Measurements from ENCODE around the gene CLK2. TPM values are rescaled to one million over a fixed set of nuclear protein-coding genes. Genes with fewer than 3 reads are reported as not detected.

CLK2 gene
- total RNA-seq, 4 donors from 2014 or later: 31.9 to 92.9 (median 51.5) TPM

GRCh38 chr1:155300553-155301329 lies 27.4 kb upstream of the CLK2 start:
- in situ Hi-C loops (cut with MboI; ENCODE audit: low pct_ligation_motif_present in 1 of 4, low pct_unique_long_range_greater_than_20kb in 1 of 4, low sequenced_read_pairs in 3 of 4): no loop called here
- intact Hi-C loops (cut with DNase I; ENCODE audit: low total_unique reads): no loop called here
- no peaks in the 10 kb centered on the region for H3K36me3 ChIP-seq
- H3K9me3 ChIP-seq: no peaks in the 10 kb centered on the region
- no peak overlapping the region for H3K27ac ChIP-seq
- TF ChIP-seq EP300 (IDR thresholded peaks at IDR 0.05; ENCODE audit: low read depth) (no peak), CTCF (IDR thresholded peaks at IDR 0.05) (peak in 1 of 5 experiments; percentile 14)
- DNase-seq: peak; percentile 43
- peaks cover 0 to 10% (median 3%) of the 10 kb centered on the region in 4 donors for H3K4me1 ChIP-seq
- H3K27me3 ChIP-seq: peaks cover 12% of the 10 kb centered on the region
- WGBS, 2 donors (ENCODE audit: low coverage in 1 of 2): 77 to 79% methylated on average over 5 to 9 of the region's 9 CpGs
- no peak overlapping the region for H3K4me3 ChIP-seq

DNA sequence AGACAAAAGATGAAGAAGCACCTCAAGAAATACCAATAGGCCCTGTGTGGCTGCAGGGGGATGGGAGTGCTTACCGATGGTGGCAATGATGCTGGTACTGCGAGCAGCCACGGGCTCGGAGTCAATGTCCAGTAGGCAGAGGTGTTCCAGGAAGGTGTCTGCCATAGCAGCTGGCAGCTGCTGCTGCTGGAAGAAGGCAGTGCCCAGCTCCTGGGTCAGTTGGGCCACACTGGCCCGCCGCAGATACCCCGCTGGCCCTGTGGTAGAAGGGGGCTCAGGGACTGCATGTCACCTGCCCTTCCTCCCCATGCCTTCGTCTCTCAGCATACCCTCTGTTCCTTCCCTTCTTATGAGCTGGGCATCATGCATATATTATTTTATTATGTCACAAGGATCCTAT lies 26.7 kb upstream of the CLK2 start:
- no peak overlapping the region for H3K4me3 ChIP-seq
- in situ Hi-C loops (cut with MboI; ENCODE audit: low pct_ligation_motif_present in 1 of 4, low pct_unique_long_range_greater_than_20kb in 1 of 4, low sequenced_read_pairs in 3 of 4): no loop called here

DNA sequence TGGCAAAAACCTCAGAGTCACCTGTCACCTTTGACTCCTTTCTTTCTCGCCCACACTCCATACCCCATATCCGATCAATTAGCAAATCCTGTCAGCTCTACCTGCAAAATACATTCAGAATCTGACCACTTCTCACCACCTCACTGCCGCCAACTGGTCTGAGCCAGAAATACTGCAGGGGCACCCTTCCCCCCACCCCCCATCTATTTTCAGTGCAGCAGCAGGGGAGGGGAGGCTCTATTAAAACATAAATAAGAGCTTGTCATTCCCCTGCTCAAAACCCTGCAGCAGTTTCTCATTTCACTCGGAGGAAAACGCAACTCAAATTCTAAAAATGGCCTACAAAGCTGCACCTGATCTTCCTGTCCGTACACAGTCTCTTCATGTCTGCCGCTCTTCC lies 24.1 kb upstream of the CLK2 start:
- H3K27ac ChIP-seq: no peak overlapping the region
- no peaks in the 10 kb centered on the region for H3K9me3 ChIP-seq
- peaks cover 33% of the 10 kb centered on the region for H3K27me3 ChIP-seq
- DNase-seq: no peak
- TF ChIP-seq EP300 (IDR thresholded peaks at IDR 0.05; ENCODE audit: low read depth) (no peak), POLR2A (IDR thresholded peaks at IDR 0.05) (no peak), POLR2AphosphoS5 (IDR thresholded peaks at IDR 0.05) (no peak), CTCF (IDR thresholded peaks at IDR 0.05) (no peak)
- intact Hi-C loops (cut with DNase I; ENCODE audit: low total_unique reads) (no loop called here), in situ Hi-C loops (cut with MboI; ENCODE audit: low pct_ligation_motif_present in 1 of 4, low pct_unique_long_range_greater_than_20kb in 1 of 4, low sequenced_read_pairs in 3 of 4) (no loop called here)
- no peaks in the 10 kb centered on the region for H3K36me3 ChIP-seq
- peaks cover 0 to 6% (median 5%) of the 10 kb centered on the region in 4 donors for H3K4me1 ChIP-seq
- WGBS, 2 donors (ENCODE audit: low coverage in 1 of 2): 70 to 73% methylated on average over 4 to 7 of the region's 7 CpGs
- no peak overlapping the region for H3K4me3 ChIP-seq

More for the DNA sequence above, 26.7 kb upstream of the CLK2 start:
- Histone ChIP-seq H3K9me3 (no peaks in the 10 kb centered on the region), H3K4me1 (peaks cover 0 to 10% (median 5%) of the 10 kb centered on the region in 4 donors), H3K27ac (no peak overlapping the region), H3K36me3 (no peaks in the 10 kb centered on the region), H3K27me3 (peaks cover 20% of the 10 kb centered on the region)
- no peak for TF ChIP-seq POLR2AphosphoS5 (IDR thresholded peaks at IDR 0.05)
- WGBS, 2 donors (ENCODE audit: low coverage in 1 of 2): 93 to 100% methylated on average over 1 to 8 of the region's 8 CpGs
- intact Hi-C loops (cut with DNase I; ENCODE audit: low total_unique reads): no loop called here
- no peak for DNase-seq

DNA sequence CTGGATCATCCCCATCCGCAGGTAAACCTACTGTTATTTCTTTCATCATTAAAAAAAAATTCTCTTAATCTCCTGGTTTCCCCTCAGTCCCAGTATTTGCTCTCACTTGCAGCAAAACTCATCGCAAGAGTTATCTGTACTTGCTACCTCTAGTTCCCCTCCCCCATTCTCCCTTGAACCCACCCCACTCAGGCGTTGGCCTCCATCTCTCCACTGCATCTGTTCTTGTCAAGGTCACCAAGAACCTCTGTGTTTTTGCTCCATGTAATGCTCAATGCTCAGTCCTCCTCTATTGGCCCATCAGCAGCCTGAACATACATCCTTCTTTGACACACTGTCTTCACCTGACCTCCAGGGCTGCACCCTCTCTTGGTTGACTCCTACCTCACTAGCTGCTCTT lies 23.4 kb upstream of the CLK2 start:
- Histone ChIP-seq H3K9me3 (no peaks in the 10 kb centered on the region), H3K4me3 (no peak overlapping the region), H3K4me1 (peaks cover 0 to 6% (median 5%) of the 10 kb centered on the region in 4 donors), H3K27me3 (peaks cover 33% of the 10 kb centered on the region), H3K36me3 (no peaks in the 10 kb centered on the region), H3K27ac (no peak overlapping the region)
- intact Hi-C loops (cut with DNase I; ENCODE audit: low total_unique reads): no loop called here
- DNase-seq: no peak
- in situ Hi-C loops (cut with MboI; ENCODE audit: low pct_ligation_motif_present in 1 of 4, low pct_unique_long_range_greater_than_20kb in 1 of 4, low sequenced_read_pairs in 3 of 4): no loop called here
- 67 to 81% methylated on average over 1 to 3 of the region's 3 CpGs for WGBS, 2 donors (ENCODE audit: low coverage in 1 of 2)
- TF ChIP-seq POLR2A (IDR thresholded peaks at IDR 0.05): no peak
- TF ChIP-seq CTCF (IDR thresholded peaks at IDR 0.05): no peak
- no peak for TF ChIP-seq POLR2AphosphoS5 (IDR thresholded peaks at IDR 0.05)
- TF ChIP-seq EP300 (IDR thresholded peaks at IDR 0.05; ENCODE audit: low read depth): no peak

DNA sequence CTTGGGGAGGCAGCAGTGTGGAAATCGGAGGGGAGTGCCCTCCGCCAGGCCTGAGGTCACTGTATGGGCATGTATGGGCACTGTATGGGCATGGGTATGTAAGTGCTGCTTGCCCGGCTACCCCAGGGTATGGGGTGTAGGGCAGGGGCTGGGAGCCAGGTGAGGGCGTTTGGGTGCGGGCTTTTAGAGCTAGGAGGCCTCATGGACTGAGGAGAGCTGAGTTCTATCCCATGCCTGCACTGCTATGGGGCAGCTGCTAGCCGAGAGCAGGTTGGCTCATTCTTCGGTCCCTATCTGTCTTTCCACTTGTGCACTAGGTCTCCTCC lies 22.6 kb upstream of the CLK2 start:
- WGBS, 2 donors (ENCODE audit: low coverage in 1 of 2): 92% methylated on average over 7 of the region's 7 CpGs; no CpG with 5 or more reads in 1 of the 2 donors
- Histone ChIP-seq H3K36me3 (no peaks in the 10 kb centered on the region), H3K27ac (no peak overlapping the region), H3K27me3 (peaks cover 33% of the 10 kb centered on the region), H3K9me3 (no peaks in the 10 kb centered on the region), H3K4me3 (no peak overlapping the region), H3K4me1 (peaks cover 0 to 6% (median 4%) of the 10 kb centered on the region in 4 donors)
- no peak for DNase-seq
- TF ChIP-seq POLR2A (IDR thresholded peaks at IDR 0.05): no peak
- no peak for TF ChIP-seq POLR2AphosphoS5 (IDR thresholded peaks at IDR 0.05)
- no peak for TF ChIP-seq CTCF (IDR thresholded peaks at IDR 0.05)
- no peak for TF ChIP-seq EP300 (IDR thresholded peaks at IDR 0.05; ENCODE audit: low read depth)
- in situ Hi-C loops (cut with MboI; ENCODE audit: low pct_ligation_motif_present in 1 of 4, low pct_unique_long_range_greater_than_20kb in 1 of 4, low sequenced_read_pairs in 3 of 4) (no loop called here), intact Hi-C loops (cut with DNase I; ENCODE audit: low total_unique reads) (no loop called here)

All from transverse colon (tissue), 4 donors.